Esophagus muscularis mucosa (tissue), 4 donors: ENCODE data around the gene APLNR.

Experiments used
- CTCF ChIP-seq, 3 experiments: fragments of 200-600 bp in 2 of 3; fragments of 450-650 bp in 1 of 3; sonication (generic) in 2 of 3; IDR thresholded peaks; one replicate each; pipeline ENCODE4 v1.5.1; 2017 to 2019; ENCODE audit warnings: antibody characterized with exemption in 3 of 3, mild to moderate bottlenecking in 2 of 3, moderate library complexity in 1 of 3
- EP300 ChIP-seq: sonication (generic); formaldehyde crosslinking; IDR thresholded peaks from one replicate; pipeline ENCODE4 v1.6.1; 2017; ENCODE audit warnings: antibody characterized with exemption
- POLR2A ChIP-seq: fragments of 450-650 bp; IDR thresholded peaks from one replicate; pipeline ENCODE4 v1.6.1; 2017; ENCODE audit warnings: antibody characterized with exemption, moderate library complexity, mild to moderate bottlenecking, low read depth
- POLR2AphosphoS5 ChIP-seq, 2 donors: sonication (generic); formaldehyde crosslinking; IDR thresholded peaks; one replicate each; pipeline ENCODE4 v1.6.1; 2017; ENCODE audit warnings: antibody characterized with exemption in 2 of 2

- no peak for TF ChIP-seq POLR2A
- no peak for TF ChIP-seq CTCF (IDR thresholded peaks at IDR 0.05)
- no peak for TF ChIP-seq POLR2AphosphoS5 (IDR thresholded peaks at IDR 0.05)
- TF ChIP-seq EP300: no peak
Observed at GRCh38 chr11:57266157-57266556, 29.1 kb upstream of the APLNR start.
